AG04450 (cell line): ENCODE data around the gene SLC1A3. TPM values are rescaled to one million over a fixed set of nuclear protein-coding genes. Genes with fewer than 3 reads are reported as not detected.

Experiments
- CTCF ChIA-PET: fragments of 300-600, 350-600 bp; formaldehyde crosslinking; extraction: SDS; loops from one replicate; lab custom pipeline; 2022; ENCODE audit warnings: antibody characterized with exemption, inconsistent platforms; lab: Charles Lee
- POLR2A ChIA-PET: fragments of 350-600 bp; formaldehyde crosslinking; extraction: SDS; loops from one replicate; lab custom pipeline; 2021; ENCODE audit warnings: antibody characterized with exemption, inconsistent platforms; lab: Yijun Ruan, JAX
- DNase-seq: peaks from one replicate; pipeline ENCODE4 v3.0.0-alpha.2; 2011; ENCODE audit warnings: low read depth, low spot score
- H3K27ac ChIP-seq: one replicate; pipeline ENCODE4 v1.5.1; 2012; ENCODE audit warnings: low read depth, low read length, control low read depth
- H3K27me3 ChIP-seq: one replicate; pipeline ENCODE4 v1.6.0; 2012; ENCODE audit warnings: low read length; ENCODE audit not compliant: control insufficient read depth, insufficient read depth
- H3K4me3 ChIP-seq: 2 replicates; pipeline ENCODE4 v1.5.1; 2011; ENCODE audit warnings: mild to moderate bottlenecking, low read depth, low read length, control low read depth
- H3K9me3 ChIP-seq: 2 replicates; pipeline ENCODE4 v1.5.1; 2012; ENCODE audit warnings: low read length; ENCODE audit not compliant: control insufficient read depth, insufficient read depth
- polyA plus RNA-seq: library from polyadenylated mRNA; depleted of rRNA; stranded (reverse); fragments of >200 nt; gene quantifications from 2 replicates; pipeline ENCODE4 v1.2.3, GENCODE V29; 2011
- TF ChIP-seq, protein P1 (sequence below): IDR thresholded peaks from 2 replicates; pipeline ENCODE4 v1.5.1; 2011; ENCODE audit warnings: low read depth, low read length, control low read depth, inconsistent platforms

Gene SLC1A3
- polyA plus RNA-seq, 1 experiment: 2.2 TPM

DNA sequence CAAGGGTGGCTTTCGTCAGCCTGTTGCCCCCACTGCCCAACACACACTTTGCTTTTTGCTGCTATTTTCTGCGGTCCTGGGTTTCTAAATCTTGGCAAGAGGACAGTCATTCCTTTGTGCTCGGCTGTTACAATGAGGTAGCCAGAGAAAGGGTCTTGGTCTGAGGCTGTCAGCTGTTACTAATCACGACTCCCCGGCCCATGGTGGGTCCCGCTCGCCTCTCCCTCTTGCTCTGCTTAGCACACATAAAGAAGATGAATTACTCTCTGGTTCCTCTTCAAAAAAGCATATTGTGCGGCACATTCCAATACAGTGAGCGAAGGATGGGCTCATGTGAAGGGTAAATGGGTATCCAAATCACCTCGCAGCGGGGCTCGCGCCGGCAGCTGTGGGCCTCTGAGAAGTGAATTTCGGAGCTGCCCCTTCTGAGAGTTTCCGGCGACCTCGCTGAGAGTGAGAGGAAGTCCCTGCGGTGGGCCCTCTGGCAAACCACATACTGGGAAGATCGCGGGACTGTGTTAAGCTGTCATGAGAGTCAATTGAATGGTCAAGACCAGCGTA lies 56.0 kb downstream of the SLC1A3 start:
- POLR2A ChIA-PET: no interaction called here
- CTCF ChIA-PET: interaction anchor here (0.9 kb wide), 1 partner anchor 156 kb away, joined by 5 read pairs; no protein-coding TSS in a partner anchor
- DNase-seq: no peak

DNA sequence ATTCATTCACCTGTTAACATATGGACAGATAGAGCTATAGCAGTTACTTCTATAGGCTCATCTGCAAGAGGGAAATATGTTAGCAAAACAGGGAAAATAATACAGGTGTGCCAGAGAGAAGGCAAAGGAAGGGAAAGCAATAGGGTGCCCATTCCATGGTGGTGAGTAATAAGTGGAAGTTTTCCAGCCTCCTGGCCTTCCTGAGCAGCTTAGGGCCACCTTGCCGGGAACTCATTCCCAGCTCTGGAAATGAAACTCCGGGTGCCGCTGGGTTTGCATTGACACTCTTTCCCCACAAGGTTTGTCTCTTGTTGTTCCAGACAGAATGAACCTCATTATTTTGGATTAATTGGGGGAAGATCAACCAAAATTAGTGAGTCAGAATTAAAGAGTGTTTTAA lies 58.4 kb downstream of the SLC1A3 start:
- CTCF ChIA-PET: no interaction called here
- Histone ChIP-seq H3K4me3 (no peak overlapping the region), H3K27ac (no peak overlapping the region), H3K9me3 (peaks cover 4% of the 10 kb centered on the region; the same call in 1 of the 2 replicates), H3K27me3 (no peaks in the 10 kb centered on the region)
- no peak for DNase-seq
- TF ChIP-seq, protein P1, sequence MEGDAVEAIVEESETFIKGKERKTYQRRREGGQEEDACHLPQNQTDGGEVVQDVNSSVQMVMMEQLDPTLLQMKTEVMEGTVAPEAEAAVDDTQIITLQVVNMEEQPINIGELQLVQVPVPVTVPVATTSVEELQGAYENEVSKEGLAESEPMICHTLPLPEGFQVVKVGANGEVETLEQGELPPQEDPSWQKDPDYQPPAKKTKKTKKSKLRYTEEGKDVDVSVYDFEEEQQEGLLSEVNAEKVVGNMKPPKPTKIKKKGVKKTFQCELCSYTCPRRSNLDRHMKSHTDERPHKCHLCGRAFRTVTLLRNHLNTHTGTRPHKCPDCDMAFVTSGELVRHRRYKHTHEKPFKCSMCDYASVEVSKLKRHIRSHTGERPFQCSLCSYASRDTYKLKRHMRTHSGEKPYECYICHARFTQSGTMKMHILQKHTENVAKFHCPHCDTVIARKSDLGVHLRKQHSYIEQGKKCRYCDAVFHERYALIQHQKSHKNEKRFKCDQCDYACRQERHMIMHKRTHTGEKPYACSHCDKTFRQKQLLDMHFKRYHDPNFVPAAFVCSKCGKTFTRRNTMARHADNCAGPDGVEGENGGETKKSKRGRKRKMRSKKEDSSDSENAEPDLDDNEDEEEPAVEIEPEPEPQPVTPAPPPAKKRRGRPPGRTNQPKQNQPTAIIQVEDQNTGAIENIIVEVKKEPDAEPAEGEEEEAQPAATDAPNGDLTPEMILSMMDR: no peak
- POLR2A ChIA-PET: no interaction called here

More for the DNA sequence above, 56.0 kb downstream of the SLC1A3 start:
- no peak overlapping the region for H3K4me3 ChIP-seq
- no peak overlapping the region for H3K27ac ChIP-seq
- peaks cover 4% of the 10 kb centered on the region; the same call in 1 of the 2 replicates for H3K9me3 ChIP-seq
- TF ChIP-seq, protein P1: no peak
- H3K27me3 ChIP-seq: no peaks in the 10 kb centered on the region

DNA sequence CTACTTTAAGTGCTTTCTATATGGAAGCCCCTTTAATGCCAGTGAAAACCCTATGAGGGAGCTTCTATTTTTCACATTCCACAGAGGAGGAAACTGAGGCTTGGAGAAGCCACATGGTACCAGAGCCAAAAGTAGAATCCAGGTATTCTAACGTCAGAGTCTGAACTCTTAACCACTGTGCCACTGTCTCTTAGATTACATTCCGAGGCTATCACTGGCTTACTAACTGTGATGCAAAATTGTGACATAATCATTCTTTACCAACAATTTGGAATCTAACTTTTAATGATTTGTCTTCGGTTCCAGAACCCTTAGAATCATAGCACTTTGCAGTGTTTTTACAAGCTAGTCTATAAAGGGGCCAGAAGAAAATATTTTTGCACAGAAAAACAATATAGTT lies 59.2 kb downstream of the SLC1A3 start:
- POLR2A ChIA-PET: no interaction called here
- H3K4me3 ChIP-seq: no peak overlapping the region
- CTCF ChIA-PET: no interaction called here
- TF ChIP-seq, protein P1: no peak
- peaks cover 4% of the 10 kb centered on the region; the same call in 1 of the 2 replicates for H3K9me3 ChIP-seq
- H3K27me3 ChIP-seq: no peaks in the 10 kb centered on the region
- H3K27ac ChIP-seq: no peak overlapping the region
- DNase-seq: no peak

DNA sequence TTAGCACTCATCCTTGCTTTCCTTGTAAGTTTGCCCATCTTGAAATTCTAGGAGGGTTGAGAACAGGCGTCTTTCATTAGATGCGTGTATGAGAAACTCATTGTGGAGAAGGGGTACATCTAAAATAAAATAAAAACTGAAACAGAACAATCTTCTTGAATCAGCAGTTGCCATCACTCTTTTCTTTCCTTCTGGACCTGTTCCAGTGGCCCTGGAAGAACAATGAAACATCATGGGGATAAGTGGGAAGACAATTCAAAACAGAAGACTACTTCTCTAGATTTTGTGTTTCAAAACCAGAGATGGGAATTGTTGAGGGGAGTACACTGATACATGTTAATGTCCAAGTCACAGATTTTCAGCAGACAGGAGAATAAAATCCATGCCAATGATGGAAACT lies 59.9 kb downstream of the SLC1A3 start:
- Histone ChIP-seq H3K4me3 (no peak overlapping the region), H3K27ac (no peak overlapping the region), H3K9me3 (peaks cover 4% of the 10 kb centered on the region; the same call in 1 of the 2 replicates), H3K27me3 (no peaks in the 10 kb centered on the region)
- CTCF ChIA-PET: no interaction called here
- TF ChIP-seq, protein P1: no peak
- DNase-seq: no peak
- POLR2A ChIA-PET: no interaction called here

DNA sequence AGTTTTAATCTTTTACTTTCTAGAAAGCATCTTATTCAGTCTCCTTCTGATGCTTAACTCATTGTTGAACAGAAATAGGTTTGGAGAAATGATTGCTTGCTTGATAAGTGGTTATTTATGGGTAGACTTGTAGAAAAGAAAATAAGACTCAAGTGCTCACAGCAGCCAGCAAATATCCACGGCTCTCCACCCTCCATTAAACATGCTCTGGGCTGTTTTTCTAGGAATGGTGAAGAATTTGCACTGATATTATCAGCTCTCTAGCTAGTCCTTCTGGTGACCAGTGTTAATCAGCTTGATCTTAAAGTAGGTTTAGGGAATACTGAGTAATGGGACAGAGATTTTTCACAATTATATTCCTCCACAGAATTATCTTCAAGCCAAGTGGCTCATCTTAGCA lies 60.6 kb downstream of the SLC1A3 start:
- no peaks in the 10 kb centered on the region for H3K27me3 ChIP-seq
- H3K27ac ChIP-seq: no peak overlapping the region
- no peak for DNase-seq
- ChIA-PET POLR2A (no interaction called here), CTCF (interaction anchor here (1.0 kb wide), 1 partner anchor 25 kb away, joined by 3 read pairs; no protein-coding TSS in a partner anchor)
- peaks cover 4% of the 10 kb centered on the region; the same call in 1 of the 2 replicates for H3K9me3 ChIP-seq
- H3K4me3 ChIP-seq: no peak overlapping the region
- TF ChIP-seq, protein P1: no peak
